COLO668 (cell line): ENCODE measurements around the gene FRMPD1.

Source experiments
- DNase-seq: peaks from one replicate; lab custom pipeline; 2025; ENCODE audit not compliant: unreplicated experiment; lab: John Stamatoyannopoulos, UW

Gene FRMPD1

DNA sequence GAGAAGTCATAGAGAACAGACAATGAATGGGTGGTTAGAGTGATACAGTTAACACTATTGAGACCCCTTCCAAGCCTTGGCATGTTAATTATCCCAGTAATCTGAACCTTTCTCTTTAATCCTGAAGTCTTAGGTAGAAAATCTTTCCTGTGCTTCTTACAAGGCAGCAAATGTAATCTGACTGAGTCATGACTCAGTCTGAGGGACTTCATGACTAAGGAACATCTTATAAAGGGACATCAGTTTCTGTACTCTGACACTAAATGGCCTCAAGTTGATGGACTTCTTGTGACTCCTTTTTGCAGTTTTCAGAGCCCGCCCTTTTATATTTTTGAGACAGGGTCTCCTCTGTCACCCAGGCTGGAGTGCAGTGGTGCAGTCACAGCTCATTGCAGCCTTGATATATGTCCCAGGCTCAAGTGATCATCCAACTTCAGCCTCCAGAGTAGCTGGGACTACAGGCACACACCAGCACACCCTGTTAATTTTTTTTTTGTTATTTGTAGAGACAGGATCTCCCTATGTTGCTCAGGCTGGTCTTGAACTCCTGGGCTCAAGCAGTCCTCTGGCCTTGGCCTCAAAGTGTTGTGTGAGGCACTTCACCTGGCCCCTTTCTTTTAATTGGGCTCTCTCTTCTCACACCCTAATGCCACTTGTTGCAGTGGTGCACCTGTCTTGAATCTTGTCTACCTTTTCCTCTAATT, 124.6 kb downstream of the FRMPD1 start:
- no peak for DNase-seq

DNA sequence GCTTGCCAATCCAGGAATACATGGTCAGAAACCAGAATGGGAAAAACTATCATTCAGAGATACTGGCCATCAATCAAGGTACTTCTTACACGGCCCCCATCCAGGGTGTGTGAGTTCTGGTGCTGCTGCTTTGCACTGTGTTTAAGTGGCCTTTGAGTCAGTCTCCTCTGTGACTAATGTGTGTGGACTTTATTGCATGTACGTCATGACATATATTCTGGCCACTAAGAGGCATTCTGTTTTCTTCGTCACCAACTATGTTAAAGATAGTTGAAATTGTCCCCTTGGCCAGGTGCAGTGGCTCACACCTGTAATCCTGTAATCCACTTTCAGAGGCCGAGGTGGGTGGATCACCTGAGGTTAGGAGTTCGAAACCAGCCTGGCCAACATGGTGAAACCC, 125.6 kb downstream of the FRMPD1 start:
- no peak for DNase-seq

GRCh38 chr9:37778534-37778933, 127.8 kb downstream of the FRMPD1 start:
- DNase-seq, result no peak

GRCh38 chr9:37784291-37784615, 133.5 kb downstream of the FRMPD1 start:
- no peak for DNase-seq

DNA sequence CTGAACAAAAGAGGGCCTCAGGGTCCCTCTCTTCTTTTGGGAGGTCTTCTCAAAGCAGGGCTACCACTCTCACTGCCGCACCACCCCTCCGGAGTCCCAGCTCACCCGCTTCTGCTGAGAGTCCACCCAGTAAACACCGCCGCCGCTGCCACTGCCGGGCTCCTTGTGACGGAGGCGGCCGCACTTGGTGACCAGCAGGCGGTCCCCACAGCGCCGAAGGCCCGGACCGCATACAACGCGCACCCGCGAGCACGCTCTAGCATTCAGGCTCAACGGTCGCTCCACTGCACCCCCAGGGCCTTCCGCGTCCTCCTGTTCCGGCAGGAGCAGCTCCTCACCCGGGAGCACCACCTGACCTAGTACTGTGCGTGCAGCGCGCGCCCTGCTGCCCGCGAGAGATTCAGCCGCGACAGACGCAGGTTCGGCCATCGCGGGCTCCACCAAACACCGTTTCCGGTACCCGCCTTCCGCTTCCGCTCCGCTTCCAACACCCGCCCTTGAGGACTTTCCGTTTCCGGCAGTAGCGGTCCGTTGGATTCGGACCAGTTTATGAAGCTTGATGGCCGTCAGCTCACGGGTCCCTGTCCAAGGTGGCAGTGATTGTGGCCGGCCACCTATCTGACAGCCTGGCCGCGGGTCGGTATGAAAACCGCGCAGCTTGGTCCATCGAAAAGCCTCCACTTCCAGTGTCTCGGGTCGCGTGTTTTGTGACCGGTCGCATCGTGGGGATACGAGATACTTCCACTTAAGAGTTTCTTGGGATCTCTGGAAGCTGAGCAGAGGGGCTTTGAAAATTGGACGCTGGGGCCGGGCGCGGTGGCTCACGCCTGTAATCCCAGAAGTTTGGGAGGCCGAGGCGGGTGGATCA, 134.1 kb downstream of the FRMPD1 start, which contains the start of gene EXOSC3:
Gene EXOSC3 (minus strand): TSS at position 449 of the 868 bp plus-strand sequence. CDS start 20 bp downstream, at position 429.
- DNase-seq, result peak; percentile 93

- DNase-seq, result no peak
Measured at GRCh38 chr9:37787059-37787458, 136.3 kb downstream of the FRMPD1 start.

DNA sequence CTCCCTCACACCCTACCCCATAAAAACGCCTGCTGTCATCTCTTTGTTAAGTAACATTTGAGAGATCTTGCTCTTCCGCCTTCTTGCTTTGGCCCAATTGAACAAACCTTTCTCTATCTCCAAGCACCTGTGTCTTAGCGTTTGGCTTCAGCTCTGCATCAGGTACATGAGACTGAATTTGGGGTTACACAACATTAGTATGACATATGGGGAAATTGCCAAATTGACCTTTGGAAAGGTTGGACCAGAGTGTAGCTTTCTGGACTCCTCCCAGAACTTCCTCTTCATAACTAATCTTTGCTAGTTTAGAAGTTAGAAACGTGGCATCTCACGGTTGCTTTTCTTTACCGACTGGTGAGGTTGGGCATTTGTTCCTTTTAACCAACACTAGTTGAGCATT, 137.6 kb downstream of the FRMPD1 start:
- DNase-seq, result no peak

DNA sequence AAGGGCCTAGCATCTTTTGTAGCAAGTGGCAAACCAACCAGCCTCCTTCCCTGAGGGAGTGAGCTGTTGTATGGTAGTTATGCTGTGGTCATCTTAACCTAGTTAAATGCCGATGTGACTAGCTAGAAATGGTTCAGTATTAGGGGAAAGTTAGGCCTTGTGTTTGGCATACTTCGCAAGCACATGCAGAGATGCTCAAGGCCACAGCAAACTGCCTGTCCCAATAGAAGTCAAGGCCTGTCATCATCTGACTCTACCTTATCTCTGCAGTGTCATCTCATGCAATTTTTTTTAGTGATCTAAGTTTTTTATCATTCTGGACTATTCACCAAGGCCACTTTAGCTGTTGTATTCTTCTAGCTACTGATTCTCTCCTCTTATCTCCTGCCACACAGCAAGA, 139.3 kb downstream of the FRMPD1 start:
- DNase-seq, result no peak

DNA sequence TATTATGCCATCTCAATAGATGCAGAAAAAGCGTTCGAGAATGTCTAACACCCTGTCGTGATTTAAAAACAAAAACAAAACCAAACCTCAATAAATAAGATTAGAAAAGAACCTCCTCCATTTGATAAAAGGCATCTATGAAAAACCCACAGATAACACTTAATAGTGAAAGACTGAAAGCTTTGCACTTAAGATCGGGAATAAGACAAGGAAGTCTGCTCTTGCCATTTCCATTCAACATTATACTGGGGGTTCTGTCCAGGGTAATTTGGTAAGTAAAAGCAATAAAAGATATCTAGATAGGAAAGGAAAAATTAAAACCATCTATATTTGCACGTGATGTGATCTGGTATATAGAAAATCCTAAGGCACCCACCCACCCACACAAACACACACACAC, 141.4 kb downstream of the FRMPD1 start:
- DNase-seq, result no peak

DNA sequence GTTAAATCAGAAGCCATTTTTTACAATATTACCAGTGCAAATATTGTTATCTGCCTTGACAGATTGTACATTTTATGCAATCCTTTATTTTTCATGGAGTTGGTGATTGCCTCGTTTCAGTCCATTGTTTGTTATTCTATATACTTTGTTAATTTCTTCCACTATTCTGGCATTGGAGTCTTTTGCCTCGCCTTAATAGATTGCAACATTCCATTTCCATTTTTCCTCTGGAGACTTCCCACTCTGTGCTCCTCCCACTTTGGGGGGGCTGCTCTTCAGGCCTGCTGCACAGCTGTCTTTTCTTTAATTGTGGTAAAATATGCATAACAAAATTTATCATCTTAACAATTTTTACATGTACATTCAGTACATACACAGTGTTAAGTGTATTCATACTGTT, 145.5 kb downstream of the FRMPD1 start:
- no peak for DNase-seq
